Astrocyte (in vitro differentiated cells and primary cell): ENCODE data around the gene SUPT4H1.

Source experiments
- EZH2 ChIP-seq: IDR thresholded peaks from 2 replicates; pipeline ENCODE4 v1.6.1; 2012; ENCODE audit warnings: mild to moderate bottlenecking, low read length, inconsistent platforms; ENCODE audit not compliant: insufficient read depth
- TF ChIP-seq, protein P1 (sequence below): IDR thresholded peaks from 2 replicates; pipeline ENCODE4 v1.5.1; 2011; ENCODE audit warnings: low read depth, mild to moderate bottlenecking, inconsistent platforms, low read length, moderate library complexity; ENCODE audit not compliant: insufficient read depth

DNA sequence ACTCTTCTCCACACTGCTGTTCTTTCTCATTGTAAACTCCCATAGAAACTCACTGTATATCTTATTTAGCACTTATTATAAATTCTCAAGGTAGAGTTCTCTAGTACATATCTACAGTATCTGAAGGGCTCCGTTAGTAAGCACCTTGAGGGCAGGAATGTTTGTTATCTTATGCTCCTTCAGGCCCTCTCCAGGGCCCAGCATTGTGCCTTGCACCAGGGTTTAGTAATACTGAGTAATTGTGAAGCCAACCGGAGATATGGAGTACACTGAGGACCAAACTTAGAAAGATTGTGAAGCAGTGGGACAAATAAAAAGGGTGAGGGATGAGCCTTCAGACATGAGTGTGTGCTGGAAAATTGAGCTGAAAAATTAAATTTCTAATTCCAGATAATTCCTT lies 38.9 kb upstream of the SUPT4H1 start:
- TF ChIP-seq, protein P1, sequence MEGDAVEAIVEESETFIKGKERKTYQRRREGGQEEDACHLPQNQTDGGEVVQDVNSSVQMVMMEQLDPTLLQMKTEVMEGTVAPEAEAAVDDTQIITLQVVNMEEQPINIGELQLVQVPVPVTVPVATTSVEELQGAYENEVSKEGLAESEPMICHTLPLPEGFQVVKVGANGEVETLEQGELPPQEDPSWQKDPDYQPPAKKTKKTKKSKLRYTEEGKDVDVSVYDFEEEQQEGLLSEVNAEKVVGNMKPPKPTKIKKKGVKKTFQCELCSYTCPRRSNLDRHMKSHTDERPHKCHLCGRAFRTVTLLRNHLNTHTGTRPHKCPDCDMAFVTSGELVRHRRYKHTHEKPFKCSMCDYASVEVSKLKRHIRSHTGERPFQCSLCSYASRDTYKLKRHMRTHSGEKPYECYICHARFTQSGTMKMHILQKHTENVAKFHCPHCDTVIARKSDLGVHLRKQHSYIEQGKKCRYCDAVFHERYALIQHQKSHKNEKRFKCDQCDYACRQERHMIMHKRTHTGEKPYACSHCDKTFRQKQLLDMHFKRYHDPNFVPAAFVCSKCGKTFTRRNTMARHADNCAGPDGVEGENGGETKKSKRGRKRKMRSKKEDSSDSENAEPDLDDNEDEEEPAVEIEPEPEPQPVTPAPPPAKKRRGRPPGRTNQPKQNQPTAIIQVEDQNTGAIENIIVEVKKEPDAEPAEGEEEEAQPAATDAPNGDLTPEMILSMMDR: no peak
- TF ChIP-seq EZH2: no peak
